Measurements from ENCODE around the gene UBE2B. TPM values are rescaled to one million over a fixed set of nuclear protein-coding genes. Genes with fewer than 3 reads are reported as not detected.
A peak's percentile ranks its signal among the peaks of the same experiment; 100 is the strongest.

Gene UBE2B
- total and polyA plus RNA-seq, 2 experiments from 2014 or later = 78.9 to 128 TPM

DNA sequence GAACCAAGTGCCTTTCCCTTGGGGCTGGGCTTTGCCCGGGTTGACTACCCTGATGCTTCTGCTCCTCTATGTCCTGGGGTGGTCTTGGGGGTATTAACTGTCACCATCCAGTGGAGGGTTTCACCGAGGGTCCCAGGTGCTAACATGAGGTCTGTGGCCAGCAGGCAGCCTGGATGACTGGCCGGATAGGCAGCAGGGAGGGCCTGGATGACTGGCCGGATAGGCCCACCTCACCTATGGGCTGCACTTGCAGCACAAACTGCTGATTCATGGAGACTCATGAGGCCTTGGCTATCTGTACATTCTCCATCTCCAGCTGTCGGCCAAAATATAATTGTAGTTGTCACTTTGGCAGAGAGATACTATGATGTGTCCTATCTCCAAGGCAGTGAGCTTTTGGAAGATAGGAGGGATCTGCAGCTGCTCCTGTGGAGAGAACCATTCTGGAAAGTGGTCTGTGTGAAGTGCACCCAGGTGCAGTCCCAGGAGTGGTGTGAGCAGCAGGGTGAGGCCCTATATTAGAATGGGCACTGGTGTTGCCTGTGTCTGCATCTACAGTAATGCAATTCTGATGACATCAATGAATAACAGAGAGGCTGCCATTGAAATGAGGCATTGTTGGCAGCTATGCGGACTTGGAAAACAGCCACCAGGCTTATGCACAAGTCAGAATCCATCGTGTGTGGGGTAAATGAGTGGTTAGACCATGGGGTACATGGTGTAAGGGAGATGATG, 66.6 kb downstream of the UBE2B start:
- Histone ChIP-seq H3K9me3 (ENCODE audit: low read depth) (no peaks in the 10 kb centered on the region), H3K4me2 (no peak overlapping the region), H3K9me2 (replicated peaks; ENCODE audit: insufficient read depth) (no peaks in the 10 kb centered on the region), H2AFZ (no peak overlapping the region), H3K27me3 (no peaks in the 10 kb centered on the region), H3K36me3 (replicated peaks; ENCODE audit: insufficient read depth, low read depth) (no peaks in the 10 kb centered on the region), H4K20me1 (ENCODE audit: insufficient read depth, poor library complexity, severe bottlenecking) (no peaks in the 10 kb centered on the region), H3K79me2 (no peaks in the 10 kb centered on the region), H3K27ac (peak overlapping the region; percentile 98), H3K4me1 (ENCODE audit: insufficient read depth) (peaks cover 39% of the 10 kb centered on the region), H3K4me3 (no peak overlapping the region)
- WGBS (ENCODE audit: low lambda C conversion rate, missing lambda C conversion rate) = 77% methylated on average over 7 of the region's 7 CpGs
- no peak for TF ChIP-seq CTCF (IDR thresholded peaks at IDR 0.05; ENCODE audit: poor library complexity)
- no peak for TF ChIP-seq EZH2 (IDR thresholded peaks at IDR 0.05; ENCODE audit: borderline replicate concordance)
- TF ChIP-seq EZH2phosphoT487 (IDR thresholded peaks at IDR 0.05; ENCODE audit: low read depth, severe bottlenecking, unreplicated experiment) = no peak
- no peak for DNase-seq (ENCODE audit: low spot score)

DNA sequence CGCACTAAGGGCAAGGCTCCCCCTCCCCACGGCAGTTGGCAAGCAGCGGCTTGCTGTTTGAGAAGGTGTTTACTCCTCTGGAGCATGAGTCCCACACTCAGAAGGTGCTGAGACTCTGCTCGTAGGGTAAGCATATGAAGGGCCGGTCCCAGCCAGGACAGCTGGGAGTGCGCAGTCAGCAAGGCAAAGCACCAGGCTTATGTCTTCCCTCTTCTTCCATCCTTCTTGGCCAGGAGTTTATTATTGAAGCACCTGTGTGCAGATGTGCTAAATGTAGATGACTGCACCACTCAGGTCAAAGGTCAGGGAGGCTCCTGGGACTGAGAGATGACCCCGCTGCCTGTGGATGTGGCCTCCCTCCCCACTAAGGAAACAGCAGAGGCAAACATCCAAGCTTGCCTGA, 67.4 kb downstream of the UBE2B start:
- DNase-seq (ENCODE audit: low spot score) = no peak
- H2AFZ ChIP-seq = no peak overlapping the region
- H3K27me3 ChIP-seq = no peaks in the 10 kb centered on the region
- H3K36me3 ChIP-seq (replicated peaks; ENCODE audit: insufficient read depth, low read depth) = no peaks in the 10 kb centered on the region
- peaks cover 39% of the 10 kb centered on the region for H3K4me1 ChIP-seq (ENCODE audit: insufficient read depth)
- peak overlapping the region; percentile 29 for H3K4me2 ChIP-seq
- no peaks in the 10 kb centered on the region for H3K9me3 ChIP-seq (ENCODE audit: low read depth)
- H3K79me2 ChIP-seq = no peaks in the 10 kb centered on the region
- H3K9me2 ChIP-seq (replicated peaks; ENCODE audit: insufficient read depth) = no peaks in the 10 kb centered on the region
- no peak for TF ChIP-seq CTCF (IDR thresholded peaks at IDR 0.05; ENCODE audit: poor library complexity)
- no peak for TF ChIP-seq EZH2 (IDR thresholded peaks at IDR 0.05; ENCODE audit: borderline replicate concordance)
- no peak for TF ChIP-seq EZH2phosphoT487 (IDR thresholded peaks at IDR 0.05; ENCODE audit: low read depth, severe bottlenecking, unreplicated experiment)
- WGBS (ENCODE audit: low lambda C conversion rate, missing lambda C conversion rate) = 95% methylated on average over 7 of the region's 7 CpGs
- peak overlapping the region; percentile 98 for H3K27ac ChIP-seq
- no peak overlapping the region for H3K4me3 ChIP-seq
- no peaks in the 10 kb centered on the region for H4K20me1 ChIP-seq (ENCODE audit: insufficient read depth, poor library complexity, severe bottlenecking)

DNA sequence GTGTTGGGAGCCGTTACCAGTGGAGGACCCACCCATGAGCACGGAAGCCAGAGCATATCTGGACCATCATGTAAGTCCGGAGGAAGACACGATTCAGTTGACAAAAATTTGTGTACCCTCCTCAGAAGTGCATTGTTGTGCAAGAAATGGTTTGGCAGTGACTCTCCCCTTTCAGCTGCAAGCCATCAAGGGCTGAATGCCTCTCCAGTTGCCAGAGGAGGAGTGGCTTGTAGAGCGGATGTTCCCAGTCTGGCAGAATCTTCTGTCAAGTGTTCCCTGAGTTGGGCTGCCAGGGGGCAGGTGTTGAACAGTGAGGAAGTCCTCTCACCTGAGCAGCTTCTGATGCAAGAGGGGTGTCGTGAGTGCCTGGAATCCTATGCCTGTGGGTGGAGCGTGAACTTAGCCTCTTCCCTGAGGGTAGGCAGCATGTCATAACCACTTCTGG, 67.9 kb downstream of the UBE2B start:
- H4K20me1 ChIP-seq (ENCODE audit: insufficient read depth, poor library complexity, severe bottlenecking) = no peaks in the 10 kb centered on the region
- no peaks in the 10 kb centered on the region for H3K9me3 ChIP-seq (ENCODE audit: low read depth)
- no peak overlapping the region for H3K4me3 ChIP-seq
- no peaks in the 10 kb centered on the region for H3K9me2 ChIP-seq (replicated peaks; ENCODE audit: insufficient read depth)
- H3K4me1 ChIP-seq (ENCODE audit: insufficient read depth) = peaks cover 39% of the 10 kb centered on the region
- DNase-seq (ENCODE audit: low spot score) = peak; percentile 79
- H3K27ac ChIP-seq = peak overlapping the region; percentile 98
- H3K4me2 ChIP-seq = peak overlapping the region; percentile 29
- WGBS (ENCODE audit: low lambda C conversion rate, missing lambda C conversion rate) = 50% methylated on average over 7 of the region's 7 CpGs
- H3K79me2 ChIP-seq = no peaks in the 10 kb centered on the region
- H3K27me3 ChIP-seq = no peaks in the 10 kb centered on the region
- no peak overlapping the region for H2AFZ ChIP-seq
- TF ChIP-seq EZH2 (IDR thresholded peaks at IDR 0.05; ENCODE audit: borderline replicate concordance) = no peak
- TF ChIP-seq EZH2phosphoT487 (IDR thresholded peaks at IDR 0.05; ENCODE audit: low read depth, severe bottlenecking, unreplicated experiment) = no peak
- no peak for TF ChIP-seq CTCF (IDR thresholded peaks at IDR 0.05; ENCODE audit: poor library complexity)
- no peaks in the 10 kb centered on the region for H3K36me3 ChIP-seq (replicated peaks; ENCODE audit: insufficient read depth, low read depth)
